WTC11 (cell line): ENCODE data around the gene AKAP9. TPM values are rescaled to one million over a fixed set of nuclear protein-coding genes. Genes with fewer than 3 reads are reported as not detected.

ENCODE experiments used
- ATAC-seq: fragments of 200-7000 bp; cut with Tn5 transposase; 2 replicates; pipeline ENCODE4 v1.10.0; 2021; ENCODE audit warnings: mild to moderate bottlenecking, moderate library complexity
- CTCF ChIA-PET: fragments of 300-600 bp; sonication (Branson Sonifier 250); formaldehyde crosslinking; loops from one replicate; lab custom pipeline; 2021; ENCODE audit warnings: antibody characterized with exemption; lab: Charles Lee
- POLR2A ChIA-PET: fragments of 350-600 bp; sonication (Branson Sonifier 250); formaldehyde crosslinking; loops from one replicate; lab custom pipeline; 2021; ENCODE audit warnings: antibody characterized with exemption; lab: Charles Lee
- DNase-seq: peaks from one replicate; pipeline ENCODE4 v3.0.0; 2021; ENCODE audit warnings: low spot score
- H3K27ac Mint-ChIP-seq: 2 replicates; pipeline ENCODE4 v1.8.0; 2021; ENCODE audit warnings: mixed read lengths
- H3K27me3 Mint-ChIP-seq: 2 replicates; pipeline ENCODE4 v1.8.0; 2021; ENCODE audit warnings: low read depth, mild to moderate bottlenecking, moderate library complexity, mixed read lengths
- H3K36me3 Mint-ChIP-seq: 2 replicates; pipeline ENCODE4 v1.8.0; 2021; ENCODE audit warnings: mixed read lengths
- H3K4me1 Mint-ChIP-seq: 2 replicates; pipeline ENCODE4 v1.8.0; 2022; ENCODE audit warnings: mixed read lengths
- H3K4me3 Mint-ChIP-seq: 2 replicates; pipeline ENCODE4 v1.8.0; 2021; ENCODE audit warnings: mild to moderate bottlenecking, moderate library complexity, mixed read lengths
- H3K9me3 Mint-ChIP-seq: 2 replicates; pipeline ENCODE4 v1.8.0; 2021; ENCODE audit warnings: mixed read lengths
- CREB1 ChIP-seq: sonication (generic); formaldehyde crosslinking; IDR thresholded peaks from 2 replicates; pipeline ENCODE4 v1.8.0; 2023; ENCODE audit warnings: mild to moderate bottlenecking, missing genetic modification reagents
- EMX1 ChIP-seq: fragments of 250-450 bp; sonication (Bioruptor Pico); IDR thresholded peaks from 2 replicates; pipeline ENCODE4 v1.8.0; 2021; ENCODE audit warnings: mild to moderate bottlenecking
- ERG ChIP-seq: fragments of 250-450 bp; sonication (Bioruptor Pico); IDR thresholded peaks from 2 replicates; pipeline ENCODE4 v1.8.0; 2021; ENCODE audit warnings: mild to moderate bottlenecking
- GRHL2 ChIP-seq: fragments of 250-450 bp; sonication (Bioruptor Pico); IDR thresholded peaks from 2 replicates; pipeline ENCODE4 v1.8.0; 2022; ENCODE audit warnings: mild to moderate bottlenecking, moderate library complexity; ENCODE audit not compliant: insufficient replicate concordance, severe bottlenecking
- GTF2I ChIP-seq: fragments of 250-450 bp; sonication (Bioruptor Pico); conservative IDR thresholded peaks from 2 replicates; pipeline ENCODE4 v1.4.0; 2021; ENCODE audit warnings: mild to moderate bottlenecking
- HMGA2 ChIP-seq: fragments of 250-450 bp; sonication (Bioruptor Pico); IDR thresholded peaks from 2 replicates; pipeline ENCODE4 v1.4.0; 2021; ENCODE audit warnings: mild to moderate bottlenecking, moderate library complexity
- HMGXB4 ChIP-seq: sonication (generic); formaldehyde crosslinking; IDR thresholded peaks from 2 replicates; pipeline ENCODE4 v1.8.1; 2023; ENCODE audit warnings: mild to moderate bottlenecking, moderate library complexity, missing genetic modification reagents
- MAX ChIP-seq: sonication (generic); formaldehyde crosslinking; IDR thresholded peaks from 2 replicates; pipeline ENCODE4 v1.8.0; 2022; ENCODE audit warnings: mild to moderate bottlenecking, missing genetic modification reagents
- NFATC4 ChIP-seq: fragments of 250-450 bp; sonication (Bioruptor Pico); IDR thresholded peaks from 2 replicates; pipeline ENCODE4 v1.9.0; 2021; ENCODE audit warnings: mild to moderate bottlenecking
- SP1 ChIP-seq: sonication (generic); formaldehyde crosslinking; conservative IDR thresholded peaks from 2 replicates; pipeline ENCODE4 v1.8.1; 2022; ENCODE audit warnings: missing genetic modification reagents
- TCF7 ChIP-seq: sonication (generic); formaldehyde crosslinking; IDR thresholded peaks from 2 replicates; pipeline ENCODE4 v1.8.0; 2022; ENCODE audit warnings: mild to moderate bottlenecking, low read depth, missing genetic modification reagents, moderate library complexity
- ZNF219 ChIP-seq: sonication (generic); formaldehyde crosslinking; IDR thresholded peaks from 2 replicates; pipeline ENCODE4 v1.8.0; 2023; ENCODE audit warnings: missing genetic modification reagents, mild to moderate bottlenecking, borderline replicate concordance
- ZNF263 ChIP-seq: sonication (generic); formaldehyde crosslinking; IDR thresholded peaks from 2 replicates; pipeline ENCODE4 v1.8.1; 2022; ENCODE audit warnings: low read depth, mild to moderate bottlenecking, moderate library complexity, missing genetic modification reagents
- total RNA-seq: library from RNA; stranded (reverse); gene quantifications from 3 replicates; pipeline ENCODE4 v1.2.3, GENCODE V29; 2021
- TF ChIP-seq, protein P1 (sequence below): sonication (generic); formaldehyde crosslinking; IDR thresholded peaks from 2 replicates; pipeline ENCODE4 v1.8.0; 2022; ENCODE audit warnings: missing genetic modification reagents
- TF ChIP-seq, protein P2 (sequence below): sonication (generic); formaldehyde crosslinking; conservative IDR thresholded peaks from 2 replicates; pipeline ENCODE4 v1.8.1; 2022; ENCODE audit warnings: mild to moderate bottlenecking, missing genetic modification reagents
- TF ChIP-seq, protein P3 (sequence below): sonication (generic); formaldehyde crosslinking; IDR thresholded peaks from 2 replicates; pipeline ENCODE4 v1.8.1; 2022; ENCODE audit warnings: missing genetic modification reagents, borderline replicate concordance

The AKAP9 gene
- total RNA-seq, 1 experiment from 2014 or later: 35.2 TPM

DNA sequence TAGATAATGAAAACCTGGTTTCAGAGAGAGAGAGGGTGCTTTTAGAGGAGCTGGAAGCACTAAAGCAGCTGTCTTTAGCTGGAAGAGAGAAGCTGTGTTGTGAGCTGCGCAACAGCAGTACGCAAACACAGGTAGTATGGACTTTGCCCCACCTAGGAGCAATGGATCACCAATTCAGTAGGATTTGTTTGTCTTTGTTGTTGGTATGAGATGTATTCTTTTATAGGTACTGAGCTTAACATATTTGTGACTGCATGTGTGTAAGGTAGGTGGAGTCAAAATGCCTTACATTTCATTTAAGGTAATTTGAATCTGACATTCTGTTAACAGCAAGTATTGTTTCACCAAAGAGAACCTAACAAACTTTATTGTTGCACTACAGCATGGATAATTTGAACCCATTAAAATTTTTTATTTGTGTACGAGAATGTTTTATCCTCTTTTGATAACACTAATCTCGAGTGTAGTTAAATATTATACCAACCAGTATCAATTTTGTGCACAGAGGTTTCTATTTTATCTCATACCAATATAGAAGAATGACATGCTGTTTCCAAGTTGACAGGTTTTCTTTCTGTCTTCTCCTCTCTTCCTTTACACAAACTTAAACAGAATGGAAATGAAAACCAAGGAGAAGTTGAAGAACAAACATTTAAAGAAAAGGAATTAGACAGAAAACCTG is 101.5 kb downstream of the AKAP9 start (continued):
- TF ChIP-seq, protein P1, sequence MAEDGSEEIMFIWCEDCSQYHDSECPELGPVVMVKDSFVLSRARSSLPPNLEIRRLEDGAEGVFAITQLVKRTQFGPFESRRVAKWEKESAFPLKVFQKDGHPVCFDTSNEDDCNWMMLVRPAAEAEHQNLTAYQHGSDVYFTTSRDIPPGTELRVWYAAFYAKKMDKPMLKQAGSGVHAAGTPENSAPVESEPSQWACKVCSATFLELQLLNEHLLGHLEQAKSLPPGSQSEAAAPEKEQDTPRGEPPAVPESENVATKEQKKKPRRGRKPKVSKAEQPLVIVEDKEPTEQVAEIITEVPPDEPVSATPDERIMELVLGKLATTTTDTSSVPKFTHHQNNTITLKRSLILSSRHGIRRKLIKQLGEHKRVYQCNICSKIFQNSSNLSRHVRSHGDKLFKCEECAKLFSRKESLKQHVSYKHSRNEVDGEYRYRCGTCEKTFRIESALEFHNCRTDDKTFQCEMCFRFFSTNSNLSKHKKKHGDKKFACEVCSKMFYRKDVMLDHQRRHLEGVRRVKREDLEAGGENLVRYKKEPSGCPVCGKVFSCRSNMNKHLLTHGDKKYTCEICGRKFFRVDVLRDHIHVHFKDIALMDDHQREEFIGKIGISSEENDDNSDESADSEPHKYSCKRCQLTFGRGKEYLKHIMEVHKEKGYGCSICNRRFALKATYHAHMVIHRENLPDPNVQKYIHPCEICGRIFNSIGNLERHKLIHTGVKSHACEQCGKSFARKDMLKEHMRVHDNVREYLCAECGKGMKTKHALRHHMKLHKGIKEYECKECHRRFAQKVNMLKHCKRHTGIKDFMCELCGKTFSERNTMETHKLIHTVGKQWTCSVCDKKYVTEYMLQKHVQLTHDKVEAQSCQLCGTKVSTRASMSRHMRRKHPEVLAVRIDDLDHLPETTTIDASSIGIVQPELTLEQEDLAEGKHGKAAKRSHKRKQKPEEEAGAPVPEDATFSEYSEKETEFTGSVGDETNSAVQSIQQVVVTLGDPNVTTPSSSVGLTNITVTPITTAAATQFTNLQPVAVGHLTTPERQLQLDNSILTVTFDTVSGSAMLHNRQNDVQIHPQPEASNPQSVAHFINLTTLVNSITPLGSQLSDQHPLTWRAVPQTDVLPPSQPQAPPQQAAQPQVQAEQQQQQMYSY (CRISPR knock-in tag): no peak
- TF ChIP-seq ZNF263 (CRISPR knock-in tag) (no peak), ERG (CRISPR knock-in tag) (no peak)
- TF ChIP-seq, protein P2, sequence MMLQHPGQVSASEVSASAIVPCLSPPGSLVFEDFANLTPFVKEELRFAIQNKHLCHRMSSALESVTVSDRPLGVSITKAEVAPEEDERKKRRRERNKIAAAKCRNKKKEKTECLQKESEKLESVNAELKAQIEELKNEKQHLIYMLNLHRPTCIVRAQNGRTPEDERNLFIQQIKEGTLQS (CRISPR knock-in tag): no peak

DNA sequence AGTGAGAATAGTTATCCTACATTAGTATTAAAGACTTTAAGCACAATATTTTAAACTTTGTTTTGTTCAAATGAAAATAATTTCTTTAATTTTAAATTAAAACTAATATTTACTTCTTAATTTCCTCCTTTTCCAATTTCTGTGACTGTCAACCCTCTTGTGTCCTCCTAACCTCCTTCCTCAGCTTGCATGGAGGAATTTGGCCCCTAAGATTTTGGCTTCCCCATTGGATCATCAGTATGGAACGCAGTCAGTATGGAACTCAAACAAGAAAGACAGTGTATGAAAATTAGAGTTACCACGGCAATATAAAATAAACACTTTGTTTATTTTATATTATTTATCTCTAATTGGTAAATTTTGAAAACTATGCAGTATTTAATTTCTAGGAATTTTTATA is 102.4 kb downstream of the AKAP9 start:
- no peaks in the 10 kb centered on the region for H3K9me3 Mint-ChIP-seq
- peaks cover 27% of the 10 kb centered on the region for H3K36me3 Mint-ChIP-seq
- ChIA-PET CTCF (no interaction called here), POLR2A (no interaction called here)
- H3K27me3 Mint-ChIP-seq: no peaks in the 10 kb centered on the region
- ATAC-seq: no peak
- no peak for DNase-seq
- no peak for TF ChIP-seq HMGXB4 (CRISPR knock-in tag)
- TF ChIP-seq, protein P1 (CRISPR knock-in tag): no peak
- TF ChIP-seq, all 79 proteins: peak for 0
- H3K4me1 Mint-ChIP-seq: no peaks in the 10 kb centered on the region
- no peak overlapping the region for H3K27ac Mint-ChIP-seq
- H3K4me3 Mint-ChIP-seq: no peak overlapping the region

DNA sequence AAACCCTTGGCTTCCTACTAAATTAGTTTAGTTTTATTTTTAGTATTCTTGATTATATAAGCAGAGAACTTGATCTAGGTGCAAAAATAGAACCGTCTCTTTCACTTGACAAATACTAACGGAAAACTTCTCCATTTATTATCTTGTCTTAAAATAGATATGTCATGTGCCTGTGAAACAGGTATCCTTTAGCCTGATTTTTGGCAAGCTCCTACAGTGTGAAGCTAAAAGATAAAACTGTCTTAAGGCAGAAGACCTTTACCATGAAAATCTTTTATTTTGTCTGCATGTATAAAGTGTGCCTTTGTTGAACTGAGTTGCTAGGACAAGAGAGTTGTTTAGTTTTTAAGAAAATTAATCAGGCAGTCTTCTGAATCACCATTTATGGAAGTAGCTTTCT is 103.0 kb downstream of the AKAP9 start:
- Mint-ChIP-seq H3K36me3 (peaks cover 23% of the 10 kb centered on the region), H3K4me3 (no peak overlapping the region), H3K4me1 (no peaks in the 10 kb centered on the region), H3K9me3 (no peaks in the 10 kb centered on the region), H3K27me3 (no peaks in the 10 kb centered on the region), H3K27ac (no peak overlapping the region)
- ChIA-PET POLR2A (no interaction called here), CTCF (no interaction called here)
- DNase-seq: no peak
- TF ChIP-seq MAX (CRISPR knock-in tag): no peak
- TF ChIP-seq, protein P3, sequence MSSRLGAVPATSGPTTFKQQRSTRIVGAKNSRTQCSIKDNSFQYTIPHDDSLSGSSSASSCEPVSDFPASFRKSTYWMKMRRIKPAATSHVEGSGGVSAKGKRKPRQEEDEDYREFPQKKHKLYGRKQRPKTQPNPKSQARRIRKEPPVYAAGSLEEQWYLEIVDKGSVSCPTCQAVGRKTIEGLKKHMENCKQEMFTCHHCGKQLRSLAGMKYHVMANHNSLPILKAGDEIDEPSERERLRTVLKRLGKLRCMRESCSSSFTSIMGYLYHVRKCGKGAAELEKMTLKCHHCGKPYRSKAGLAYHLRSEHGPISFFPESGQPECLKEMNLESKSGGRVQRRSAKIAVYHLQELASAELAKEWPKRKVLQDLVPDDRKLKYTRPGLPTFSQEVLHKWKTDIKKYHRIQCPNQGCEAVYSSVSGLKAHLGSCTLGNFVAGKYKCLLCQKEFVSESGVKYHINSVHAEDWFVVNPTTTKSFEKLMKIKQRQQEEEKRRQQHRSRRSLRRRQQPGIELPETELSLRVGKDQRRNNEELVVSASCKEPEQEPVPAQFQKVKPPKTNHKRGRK (CRISPR knock-in tag): no peak
- TF ChIP-seq SP1 (CRISPR knock-in tag): no peak
- no peak for TF ChIP-seq GRHL2 (CRISPR knock-in tag)
- TF ChIP-seq, protein P2 (CRISPR knock-in tag): no peak
- TF ChIP-seq ZNF219 (CRISPR knock-in tag): no peak
- TF ChIP-seq CREB1 (CRISPR knock-in tag): no peak
- no peak for TF ChIP-seq TCF7
- TF ChIP-seq HMGA2 (CRISPR knock-in tag): no peak
- TF ChIP-seq EMX1: no peak
- no peak for TF ChIP-seq NFATC4 (CRISPR knock-in tag)
- no peak for TF ChIP-seq GTF2I
- no peak for ATAC-seq
